GM18868 (cell line): ENCODE data around the gene THTPA.
A peak's percentile ranks its signal among the peaks of the same experiment; 100 is the strongest.

Source experiments
- ATAC-seq: cut with Tn5 transposase; IDR thresholded peaks from one replicate; pipeline ENCODE4 v1.9.1; 2021; ENCODE audit warnings: mild to moderate bottlenecking, moderate library complexity; ENCODE audit not compliant: unreplicated experiment

Gene THTPA

GRCh38 chr14:23555882-23556699 lies at the start of gene THTPA:
Gene THTPA, plus strand, starts transcription at chr14:23556271. Its CDS starts 487 bp downstream, at chr14:23556758.
- ATAC-seq: peak; percentile 86

- no peak for ATAC-seq
These were observed 43.9 kb upstream of the THTPA start for GRCh38 chr14:23512156-23512555.

GRCh38 chr14:23513005-23513817 lies 42.9 kb upstream of the THTPA start:
- no peak for ATAC-seq

- ATAC-seq: no peak
These were observed 42.0 kb upstream of the THTPA start for GRCh38 chr14:23513818-23514643.

- no peak for ATAC-seq
These were observed 41.5 kb upstream of the THTPA start for GRCh38 chr14:23514644-23514957.

- no peak for ATAC-seq
These were observed 38.3 kb upstream of the THTPA start for GRCh38 chr14:23517650-23518326.

- ATAC-seq: no peak
These were observed 37.4 kb upstream of the THTPA start for GRCh38 chr14:23518709-23519108.

- ATAC-seq: no peak
These were observed 35.1 kb upstream of the THTPA start for GRCh38 chr14:23520899-23521533.

- ATAC-seq: no peak
These were observed 34.1 kb upstream of the THTPA start for GRCh38 chr14:23521785-23522640.

GRCh38 chr14:23522643-23523198 lies 33.4 kb upstream of the THTPA start:
- no peak for ATAC-seq

GRCh38 chr14:23523229-23524016 lies 32.6 kb upstream of the THTPA start:
- no peak for ATAC-seq

GRCh38 chr14:23524954-23525353 lies 31.1 kb upstream of the THTPA start:
- ATAC-seq: no peak

- ATAC-seq: no peak
These were observed 30.5 kb upstream of the THTPA start for GRCh38 chr14:23525611-23526010.

- ATAC-seq: no peak
These were observed 27.5 kb upstream of the THTPA start for GRCh38 chr14:23528555-23528954.

GRCh38 chr14:23529016-23529415 lies 27.1 kb upstream of the THTPA start:
- no peak for ATAC-seq

GRCh38 chr14:23530375-23531055 lies 25.6 kb upstream of the THTPA start:
- no peak for ATAC-seq

- no peak for ATAC-seq
These were observed 24.7 kb upstream of the THTPA start for GRCh38 chr14:23531391-23531790.

GRCh38 chr14:23532658-23533057 lies 23.4 kb upstream of the THTPA start:
- no peak for ATAC-seq
